Progenitor cell of endocrine pancreas (in vitro differentiated cells): ENCODE measurements around the gene ZNF391. TPM values are rescaled to one million over a fixed set of nuclear protein-coding genes. Genes with fewer than 3 reads are reported as not detected.

Experiments used
- DNase-seq: peaks from one replicate; pipeline ENCODE4 v3.0.0; 2021; ENCODE audit warnings: low spot score; ENCODE audit not compliant: unreplicated experiment
- H3K27ac Mint-ChIP-seq: 2 replicates; pipeline ENCODE4 v1.8.0; 2021; ENCODE audit warnings: mild to moderate bottlenecking, moderate library complexity, mixed read lengths
- H3K27me3 Mint-ChIP-seq: 2 replicates; pipeline ENCODE4 v1.8.0; 2021; ENCODE audit warnings: mixed read lengths
- H3K36me3 Mint-ChIP-seq: 2 replicates; pipeline ENCODE4 v1.8.0; 2022; ENCODE audit warnings: mixed read lengths; ENCODE audit not compliant: insufficient read depth
- H3K4me1 Mint-ChIP-seq: 2 replicates; pipeline ENCODE4 v1.8.0; 2021; ENCODE audit warnings: low read depth, mixed read lengths
- H3K4me3 Mint-ChIP-seq: 2 replicates; pipeline ENCODE4 v1.8.0; 2021; ENCODE audit warnings: low read depth, mild to moderate bottlenecking, moderate library complexity, mixed read lengths
- H3K9me3 Mint-ChIP-seq: 2 replicates; pipeline ENCODE4 v1.8.0; 2021; ENCODE audit warnings: low read depth, mixed read lengths
- CTCF ChIP-seq: fragments of 200-600 bp; sonication (generic); IDR thresholded peaks from one replicate; pipeline ENCODE4 v1.5.0; 2021; ENCODE audit warnings: antibody characterized with exemption, mild to moderate bottlenecking; ENCODE audit not compliant: unreplicated experiment
- total RNA-seq: library from RNA; stranded (reverse); gene quantifications from 2 replicates; pipeline ENCODE4 v1.2.1, GENCODE V29; 2021

Gene ZNF391
- total RNA-seq, 1 donor from 2014 or later = 11.7 TPM

- peaks cover 4% of the 10 kb centered on the region for H3K36me3 Mint-ChIP-seq
- no peak overlapping the region for H3K27ac Mint-ChIP-seq
- H3K4me3 Mint-ChIP-seq = no peak overlapping the region
- DNase-seq = no peak
- H3K27me3 Mint-ChIP-seq = no peaks in the 10 kb centered on the region
- no peaks in the 10 kb centered on the region for H3K4me1 Mint-ChIP-seq
- no peak for TF ChIP-seq CTCF
- peaks cover 8% of the 10 kb centered on the region for H3K9me3 Mint-ChIP-seq
Measured at GRCh38 chr6:27439371-27439770, 50.8 kb downstream of the ZNF391 start.

GRCh38 chr6:27441001-27441400 is 52.4 kb downstream of the ZNF391 start:
- Mint-ChIP-seq H3K9me3 (peaks cover 11% of the 10 kb centered on the region), H3K27ac (no peak overlapping the region), H3K4me1 (no peaks in the 10 kb centered on the region), H3K4me3 (no peak overlapping the region), H3K27me3 (no peaks in the 10 kb centered on the region), H3K36me3 (peaks cover 7% of the 10 kb centered on the region)
- no peak for DNase-seq
- no peak for TF ChIP-seq CTCF

- DNase-seq = no peak
- no peak for TF ChIP-seq CTCF
- H3K36me3 Mint-ChIP-seq = peaks cover 16% of the 10 kb centered on the region
- H3K4me1 Mint-ChIP-seq = no peaks in the 10 kb centered on the region
- H3K27ac Mint-ChIP-seq = no peak overlapping the region
- no peaks in the 10 kb centered on the region for H3K27me3 Mint-ChIP-seq
- H3K4me3 Mint-ChIP-seq = no peak overlapping the region
- peaks cover 18% of the 10 kb centered on the region for H3K9me3 Mint-ChIP-seq
Measured at GRCh38 chr6:27442932-27443331, 54.4 kb downstream of the ZNF391 start.

DNA sequence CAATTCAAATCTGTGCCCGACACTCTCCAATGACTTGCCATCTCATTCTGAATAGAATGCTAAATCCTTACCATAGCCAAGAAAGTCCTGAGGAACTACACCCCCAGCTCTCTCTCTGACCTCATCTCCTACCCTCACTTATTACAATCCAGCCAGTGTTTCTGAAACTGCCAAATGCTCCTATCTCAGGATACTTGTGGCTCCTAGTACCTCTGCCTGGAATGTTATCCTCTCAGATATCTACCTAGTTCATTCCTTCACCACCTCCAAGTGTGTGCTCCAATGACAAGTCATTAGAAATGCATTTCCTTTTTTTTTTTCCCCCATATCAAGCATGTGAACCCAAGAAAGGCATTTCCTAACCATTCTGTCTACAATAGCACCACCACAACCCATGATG is 59.9 kb downstream of the ZNF391 start:
- no peak overlapping the region for H3K4me3 Mint-ChIP-seq
- H3K4me1 Mint-ChIP-seq = no peaks in the 10 kb centered on the region
- no peak overlapping the region for H3K27ac Mint-ChIP-seq
- H3K27me3 Mint-ChIP-seq = no peaks in the 10 kb centered on the region
- H3K9me3 Mint-ChIP-seq = peaks cover 60% of the 10 kb centered on the region
- DNase-seq = no peak
- H3K36me3 Mint-ChIP-seq = peaks cover 63% of the 10 kb centered on the region
- TF ChIP-seq CTCF = no peak

GRCh38 chr6:27451660-27452390 is 63.3 kb downstream of the ZNF391 start:
- H3K36me3 Mint-ChIP-seq = peaks cover 90% of the 10 kb centered on the region
- peak overlapping the region; percentile 80 for H3K27ac Mint-ChIP-seq
- H3K4me1 Mint-ChIP-seq = no peaks in the 10 kb centered on the region
- H3K4me3 Mint-ChIP-seq = no peak overlapping the region
- TF ChIP-seq CTCF = no peak
- H3K27me3 Mint-ChIP-seq = no peaks in the 10 kb centered on the region
- H3K9me3 Mint-ChIP-seq = peaks cover 82% of the 10 kb centered on the region
- no peak for DNase-seq
